Calu3 (cell line): ENCODE measurements around the gene SSTR1. TPM values are rescaled to one million over a fixed set of nuclear protein-coding genes. Genes with fewer than 3 reads are reported as not detected.

Experiments
- BruUV-seq: library from RNA; stranded (reverse); fragments of 400-500 nt; replicated peaks from 2 replicates; lab custom pipeline; 2021; lab: Mats Ljungman, UMichigan
- CTCF ChIA-PET: fragments of 300-600 bp; sonication (Branson Sonifier 250); formaldehyde crosslinking; loops from one replicate; lab custom pipeline; 2022; ENCODE audit warnings: antibody characterized with exemption; lab: Charles Lee
- DNase-seq: peaks from one replicate; pipeline ENCODE4 v3.0.0; 2022
- H3K27ac Mint-ChIP-seq: one replicate; pipeline ENCODE4 v1.8.0; 2022; ENCODE audit warnings: mixed read lengths; ENCODE audit not compliant: unreplicated experiment
- H3K27me3 Mint-ChIP-seq: one replicate; pipeline ENCODE4 v1.8.0; 2022; ENCODE audit warnings: mixed read lengths; ENCODE audit not compliant: unreplicated experiment
- H3K36me3 Mint-ChIP-seq: one replicate; pipeline ENCODE4 v1.8.0; 2022; ENCODE audit warnings: mild to moderate bottlenecking, moderate library complexity, mixed read lengths; ENCODE audit not compliant: insufficient read depth, unreplicated experiment
- H3K4me1 Mint-ChIP-seq: one replicate; pipeline ENCODE4 v1.8.0; 2022; ENCODE audit warnings: mild to moderate bottlenecking, low read depth, mixed read lengths; ENCODE audit not compliant: unreplicated experiment
- H3K4me3 Mint-ChIP-seq: one replicate; pipeline ENCODE4 v1.8.0; 2022; ENCODE audit warnings: mild to moderate bottlenecking, low read depth, moderate library complexity, mixed read lengths; ENCODE audit not compliant: unreplicated experiment
- H3K9me3 Mint-ChIP-seq: one replicate; pipeline ENCODE4 v1.8.0; 2022; ENCODE audit warnings: low read depth, mixed read lengths; ENCODE audit not compliant: unreplicated experiment
- intact Hi-C: fragments of 100-400 bp; cut with micrococcal nuclease; formaldehyde crosslinking; loops from one replicate; pipeline ENCODE4 v1.10.0; 2022; ENCODE audit not compliant: unreplicated experiment
- total RNA-seq: library from RNA; stranded (reverse); gene quantifications from 2 replicates; pipeline ENCODE4 v1.2.3, GENCODE V29; 2022
- TF ChIP-seq, protein P1 (sequence below): fragments of 200-600 bp; IDR thresholded peaks from one replicate; pipeline ENCODE4 v1.8.0; 2022; ENCODE audit warnings: antibody characterized with exemption; ENCODE audit not compliant: unreplicated experiment

Gene SSTR1
- total RNA-seq, 1 experiment from 2014 or later: 0.24 TPM

DNA sequence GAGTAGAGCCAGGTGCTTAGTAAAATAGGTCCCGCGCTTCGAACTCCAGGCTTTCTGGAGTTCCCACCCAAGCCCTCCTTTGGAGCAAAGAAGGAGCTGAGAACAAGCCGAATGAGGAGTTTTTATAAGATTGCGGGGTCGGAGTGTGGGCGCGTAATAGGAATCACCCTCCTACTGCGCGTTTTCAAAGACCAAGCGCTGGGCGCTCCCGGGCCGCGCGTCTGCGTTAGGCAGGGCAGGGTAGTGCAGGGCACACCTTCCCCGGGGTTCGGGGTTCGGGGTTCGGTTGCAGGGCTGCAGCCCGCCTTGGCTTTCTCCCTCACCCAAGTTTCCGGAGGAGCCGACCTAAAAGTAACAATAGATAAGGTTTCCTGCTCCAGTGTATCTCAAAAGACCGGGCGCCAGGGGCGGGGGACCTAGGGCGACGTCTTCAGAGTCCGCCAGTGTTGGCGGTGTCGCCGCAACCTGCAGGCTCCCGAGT, 3.6 kb downstream of the SSTR1 start:
- H3K27ac Mint-ChIP-seq: no peak overlapping the region
- H3K4me1 Mint-ChIP-seq: peaks cover 7% of the 10 kb centered on the region
- CTCF ChIA-PET: interaction anchor here (0.6 kb wide), 1 partner anchor 14 kb away, joined by 3 read pairs; no protein-coding TSS in a partner anchor
- no TSS peak for BruUV-seq
- no peaks in the 10 kb centered on the region for H3K9me3 Mint-ChIP-seq
- no peak for DNase-seq
- H3K36me3 Mint-ChIP-seq: peaks cover 14% of the 10 kb centered on the region
- TF ChIP-seq, protein P1, sequence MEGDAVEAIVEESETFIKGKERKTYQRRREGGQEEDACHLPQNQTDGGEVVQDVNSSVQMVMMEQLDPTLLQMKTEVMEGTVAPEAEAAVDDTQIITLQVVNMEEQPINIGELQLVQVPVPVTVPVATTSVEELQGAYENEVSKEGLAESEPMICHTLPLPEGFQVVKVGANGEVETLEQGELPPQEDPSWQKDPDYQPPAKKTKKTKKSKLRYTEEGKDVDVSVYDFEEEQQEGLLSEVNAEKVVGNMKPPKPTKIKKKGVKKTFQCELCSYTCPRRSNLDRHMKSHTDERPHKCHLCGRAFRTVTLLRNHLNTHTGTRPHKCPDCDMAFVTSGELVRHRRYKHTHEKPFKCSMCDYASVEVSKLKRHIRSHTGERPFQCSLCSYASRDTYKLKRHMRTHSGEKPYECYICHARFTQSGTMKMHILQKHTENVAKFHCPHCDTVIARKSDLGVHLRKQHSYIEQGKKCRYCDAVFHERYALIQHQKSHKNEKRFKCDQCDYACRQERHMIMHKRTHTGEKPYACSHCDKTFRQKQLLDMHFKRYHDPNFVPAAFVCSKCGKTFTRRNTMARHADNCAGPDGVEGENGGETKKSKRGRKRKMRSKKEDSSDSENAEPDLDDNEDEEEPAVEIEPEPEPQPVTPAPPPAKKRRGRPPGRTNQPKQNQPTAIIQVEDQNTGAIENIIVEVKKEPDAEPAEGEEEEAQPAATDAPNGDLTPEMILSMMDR: no peak
- intact Hi-C loops: no loop called here
- no peak overlapping the region for H3K4me3 Mint-ChIP-seq
- H3K27me3 Mint-ChIP-seq: peaks cover 45% of the 10 kb centered on the region

GRCh38 chr14:38212111-38212510, 4.4 kb downstream of the SSTR1 start:
- DNase-seq: no peak
- intact Hi-C loops: no loop called here
- Mint-ChIP-seq H3K4me1 (peaks cover 7% of the 10 kb centered on the region), H3K27ac (no peak overlapping the region), H3K27me3 (peaks cover 42% of the 10 kb centered on the region), H3K9me3 (no peaks in the 10 kb centered on the region), H3K36me3 (peaks cover 14% of the 10 kb centered on the region), H3K4me3 (no peak overlapping the region)
- no TSS peak for BruUV-seq
- CTCF ChIA-PET: no interaction called here
- TF ChIP-seq, protein P1: no peak

- Mint-ChIP-seq H3K4me1 (peaks cover 7% of the 10 kb centered on the region), H3K9me3 (no peaks in the 10 kb centered on the region), H3K4me3 (no peak overlapping the region), H3K27ac (no peak overlapping the region), H3K36me3 (peaks cover 11% of the 10 kb centered on the region), H3K27me3 (peaks cover 34% of the 10 kb centered on the region)
- TF ChIP-seq, protein P1: no peak
- CTCF ChIA-PET: no interaction called here
- BruUV-seq: no TSS peak
- no peak for DNase-seq
- intact Hi-C loops: no loop called here
These were observed 5.3 kb downstream of the SSTR1 start for GRCh38 chr14:38213001-38213400.

- no TSS peak for BruUV-seq
- Mint-ChIP-seq H3K27ac (no peak overlapping the region), H3K9me3 (no peaks in the 10 kb centered on the region), H3K4me3 (no peak overlapping the region), H3K4me1 (no peaks in the 10 kb centered on the region), H3K27me3 (no peaks in the 10 kb centered on the region), H3K36me3 (no peaks in the 10 kb centered on the region)
- intact Hi-C loops: no loop called here
- CTCF ChIA-PET: no interaction called here
- no peak for DNase-seq
- TF ChIP-seq, protein P1: no peak
These were observed 9.8 kb downstream of the SSTR1 start for GRCh38 chr14:38217553-38217952.
